ENCODE measurements around the gene PINLYP. TPM values are rescaled to one million over a fixed set of nuclear protein-coding genes. Genes with fewer than 3 reads are reported as not detected.
A peak's percentile ranks its signal among the peaks of the same experiment; 100 is the strongest.
"Not testable (repeated sequence)": the region's sequence is repeated elsewhere in the genome, so short reads cannot be mapped to it uniquely, and the experiment has no call there.

Gene PINLYP
- total RNA-seq, 2 experiments from 2014 or later = 9.7 to 12.3 TPM

- no peak for DNase-seq
- CTCF ChIA-PET = interaction anchor here (1.2 kb wide), 1 partner anchor 9 kb away, joined by 4 read pairs; no protein-coding TSS in a partner anchor
- Mint-ChIP-seq H3K4me1 (ENCODE audit: low read depth) (no peaks in the 10 kb centered on the region), H3K27me3 (no peaks in the 10 kb centered on the region), H3K9me3 (no peaks in the 10 kb centered on the region), H3K27ac (no peak overlapping the region), H3K4me3 (no peak overlapping the region), H3K36me3 (ENCODE audit: low read depth) (peaks cover 14% of the 10 kb centered on the region)
- TF ChIP-seq, protein P1, sequence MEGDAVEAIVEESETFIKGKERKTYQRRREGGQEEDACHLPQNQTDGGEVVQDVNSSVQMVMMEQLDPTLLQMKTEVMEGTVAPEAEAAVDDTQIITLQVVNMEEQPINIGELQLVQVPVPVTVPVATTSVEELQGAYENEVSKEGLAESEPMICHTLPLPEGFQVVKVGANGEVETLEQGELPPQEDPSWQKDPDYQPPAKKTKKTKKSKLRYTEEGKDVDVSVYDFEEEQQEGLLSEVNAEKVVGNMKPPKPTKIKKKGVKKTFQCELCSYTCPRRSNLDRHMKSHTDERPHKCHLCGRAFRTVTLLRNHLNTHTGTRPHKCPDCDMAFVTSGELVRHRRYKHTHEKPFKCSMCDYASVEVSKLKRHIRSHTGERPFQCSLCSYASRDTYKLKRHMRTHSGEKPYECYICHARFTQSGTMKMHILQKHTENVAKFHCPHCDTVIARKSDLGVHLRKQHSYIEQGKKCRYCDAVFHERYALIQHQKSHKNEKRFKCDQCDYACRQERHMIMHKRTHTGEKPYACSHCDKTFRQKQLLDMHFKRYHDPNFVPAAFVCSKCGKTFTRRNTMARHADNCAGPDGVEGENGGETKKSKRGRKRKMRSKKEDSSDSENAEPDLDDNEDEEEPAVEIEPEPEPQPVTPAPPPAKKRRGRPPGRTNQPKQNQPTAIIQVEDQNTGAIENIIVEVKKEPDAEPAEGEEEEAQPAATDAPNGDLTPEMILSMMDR (IDR thresholded peaks at IDR 0.05) = no peak
- ATAC-seq = no peak
- intact Hi-C loops (cut with micrococcal nuclease) = no loop called here
- POLR2A ChIA-PET = interaction anchor here (0.6 kb wide), 1 partner anchor 13 kb away, joined by 3 read pairs; no protein-coding TSS in a partner anchor
Measured at GRCh38 chr19:43546581-43546980, 29.0 kb upstream of the PINLYP start.

DNA sequence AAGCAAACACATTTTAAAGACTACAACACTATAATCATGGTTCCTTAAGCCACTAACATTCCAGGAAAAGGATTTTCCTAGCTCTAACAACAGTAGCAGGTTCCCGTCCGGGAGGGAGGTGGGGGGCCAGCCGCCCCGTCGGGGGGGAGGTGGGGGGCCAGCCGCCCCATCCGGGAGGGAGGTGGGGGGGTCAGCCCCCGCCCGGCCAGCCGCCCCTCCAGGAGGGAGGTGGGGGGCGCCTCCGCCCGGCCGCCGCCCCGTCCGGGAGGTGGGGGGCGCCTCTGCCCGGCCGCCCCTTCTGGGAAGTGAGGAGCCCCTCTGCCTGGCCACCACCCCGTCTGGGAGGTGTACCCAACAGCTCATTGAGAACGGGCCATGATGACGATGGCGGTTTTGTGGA lies 27.7 kb upstream of the PINLYP start:
- H3K27me3 Mint-ChIP-seq; CTCF ChIA-PET; DNase-seq; POLR2A ChIA-PET; H3K4me1 Mint-ChIP-seq (ENCODE audit: low read depth); H3K4me3 Mint-ChIP-seq; ATAC-seq; H3K27ac Mint-ChIP-seq; intact Hi-C loops (cut with micrococcal nuclease); H3K9me3 Mint-ChIP-seq: not testable (repeated sequence)
- peaks cover 12% of the 10 kb centered on the region for H3K36me3 Mint-ChIP-seq (ENCODE audit: low read depth)

DNA sequence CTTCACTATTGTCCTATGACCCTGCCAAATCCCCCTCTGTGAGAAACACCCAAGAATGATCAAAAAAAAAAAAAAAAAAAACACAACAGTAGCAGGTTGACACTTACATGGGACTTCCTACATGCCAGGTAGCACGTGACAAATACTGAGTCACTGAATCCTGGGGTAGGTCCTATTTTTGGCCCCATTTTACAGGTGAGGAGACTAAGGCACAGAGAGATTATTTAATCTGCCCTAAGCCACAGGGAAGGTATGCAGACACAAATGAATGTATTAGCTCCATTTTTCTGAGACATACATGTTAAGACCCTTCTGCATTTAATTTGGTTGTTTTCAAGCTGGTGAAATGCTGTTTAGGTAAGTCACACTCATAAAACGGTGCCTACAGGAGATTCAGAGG lies 26.9 kb upstream of the PINLYP start:
- Mint-ChIP-seq H3K4me1 (ENCODE audit: low read depth) (no peaks in the 10 kb centered on the region), H3K4me3 (no peak overlapping the region), H3K9me3 (no peaks in the 10 kb centered on the region), H3K36me3 (ENCODE audit: low read depth) (peaks cover 15% of the 10 kb centered on the region), H3K27ac (peak overlapping the region; percentile 46), H3K27me3 (no peaks in the 10 kb centered on the region)
- DNase-seq (no peak), ATAC-seq (no peak)
- intact Hi-C loops (cut with micrococcal nuclease) = no loop called here
- ChIA-PET CTCF (no interaction called here), POLR2A (no interaction called here)
- TF ChIP-seq, protein P1 (IDR thresholded peaks at IDR 0.05) = no peak

DNA sequence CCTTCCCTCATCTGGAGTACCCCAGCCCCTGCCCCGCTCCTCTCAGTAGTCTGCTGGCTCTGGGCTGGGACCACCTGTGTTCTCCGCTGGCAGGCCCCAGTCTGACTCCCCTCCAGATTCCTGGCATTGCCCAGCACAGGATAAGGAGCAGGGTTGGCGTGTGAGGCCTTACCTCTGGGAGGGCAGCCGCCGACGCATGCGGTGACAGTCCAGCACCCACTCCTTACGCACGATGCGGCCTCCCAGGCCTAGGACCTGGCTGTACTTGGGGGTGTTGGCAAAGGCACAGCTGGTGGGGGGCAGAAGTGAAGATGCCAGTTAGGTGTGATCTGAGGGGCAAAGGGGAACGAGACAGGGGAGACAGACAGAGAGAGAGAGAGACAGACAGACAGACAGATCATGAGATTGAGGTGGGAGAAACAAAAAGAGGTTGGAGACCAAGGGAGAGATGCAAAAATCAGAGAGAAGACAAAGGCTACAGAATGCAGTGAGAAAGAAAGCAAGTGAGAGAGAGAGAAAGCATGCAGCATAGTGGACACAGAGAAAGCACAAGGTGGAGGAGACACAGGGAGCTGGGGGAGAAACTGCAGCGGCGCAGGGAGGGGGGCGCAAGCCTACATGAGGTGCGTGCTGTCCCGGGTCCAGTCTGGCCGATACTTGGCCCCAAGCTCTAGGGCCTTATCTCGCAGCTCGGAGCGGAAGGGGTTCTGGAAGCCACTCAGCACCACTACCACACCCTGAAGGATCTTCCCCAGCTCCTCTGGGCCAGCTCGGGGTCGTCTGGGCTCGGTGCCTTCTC lies 24.0 kb upstream of the PINLYP start:
- TF ChIP-seq, protein P1 (IDR thresholded peaks at IDR 0.05) = no peak
- H3K4me1 Mint-ChIP-seq (ENCODE audit: low read depth) = peaks cover 5% of the 10 kb centered on the region
- H3K4me3 Mint-ChIP-seq = no peak overlapping the region
- no peak overlapping the region for H3K27ac Mint-ChIP-seq
- ChIA-PET CTCF (interaction anchor here (1.5 kb wide), 1 partner anchor 17 kb away, joined by 3 read pairs; no protein-coding TSS in a partner anchor), POLR2A (no interaction called here)
- H3K36me3 Mint-ChIP-seq (ENCODE audit: low read depth) = peaks cover 19% of the 10 kb centered on the region
- H3K27me3 Mint-ChIP-seq = no peaks in the 10 kb centered on the region
- no peak for DNase-seq
- ATAC-seq = no peak
- no peaks in the 10 kb centered on the region for H3K9me3 Mint-ChIP-seq
- intact Hi-C loops (cut with micrococcal nuclease) = no loop called here

- H3K4me1 Mint-ChIP-seq (ENCODE audit: low read depth) = peaks cover 5% of the 10 kb centered on the region
- H3K27ac Mint-ChIP-seq = no peak overlapping the region
- ChIA-PET CTCF (interaction anchor here (1.5 to 7.5 kb wide), 2 partner anchors 17 to 40 kb away, joined by 3 to 188 read pairs; partner anchors contain the start of genes IRGQ and ZNF576), POLR2A (no interaction called here)
- intact Hi-C loops (cut with micrococcal nuclease) = no loop called here
- ATAC-seq (no peak), DNase-seq (no peak)
- H3K4me3 Mint-ChIP-seq = no peak overlapping the region
- TF ChIP-seq, protein P1 (IDR thresholded peaks at IDR 0.05) = no peak
- H3K36me3 Mint-ChIP-seq (ENCODE audit: low read depth) = peaks cover 19% of the 10 kb centered on the region
- no peaks in the 10 kb centered on the region for H3K27me3 Mint-ChIP-seq
- H3K9me3 Mint-ChIP-seq = no peaks in the 10 kb centered on the region
Measured at GRCh38 chr19:43552198-43552450, 23.5 kb upstream of the PINLYP start.

Data from activated CD8-positive, alpha-beta T cell treated with anti-CD3 and anti-CD28 coated beads for 36 hours (primary cell).